ENCODE data around the gene NEURL1. TPM values are rescaled to one million over a fixed set of nuclear protein-coding genes. Genes with fewer than 3 reads are reported as not detected.

The NEURL1 gene
- total and polyA plus RNA-seq, 10 of the 15 experiments (the other 5 are each of a cell fraction or from before 2014, with no cell fraction given) = 0.02 to 0.05 (median 0.05) TPM; not detected in 6

GRCh38 chr10:103470761-103471653 is 22.5 kb upstream of the NEURL1 start:
- H3K4me1 ChIP-seq (ENCODE audit: control insufficient read depth, insufficient read depth, low read length) = peaks cover 69% of the 10 kb centered on the region
- SMC1A ChIA-PET (ENCODE audit: uncharacterized antibody, unreplicated experiment) = interaction anchor here (0.5 to 9.8 kb wide), 8 partner anchors 9 to 758 kb away, joined by 3 to 124 read pairs (median 6); partner anchors contain the start of gene CALHM2
- WGBS (ENCODE audit: insufficient coverage, insufficient replicate concordance, low lambda C conversion rate, missing lambda C conversion rate) = under 1% methylated on average over 13 of the region's 14 CpGs
- TF ChIP-seq RAD21 (IDR thresholded peaks at IDR 0.05; ENCODE audit: insufficient read depth, low read depth, low read length) (peak; percentile 10; the same call in 1 of the 2 replicates), TCF12 (IDR thresholded peaks at IDR 0.05; ENCODE audit: low read depth, low read length) (peak; percentile 87), JUND (IDR thresholded peaks at IDR 0.05; ENCODE audit: low read depth, low read length) (peak; percentile 66), POLR2A (IDR thresholded peaks at IDR 0.05; ENCODE audit: low read depth, low read length) (peak; percentile 82), SIX5 (IDR thresholded peaks at IDR 0.05; ENCODE audit: low read depth, low read length, severe bottlenecking) (peak; percentile 34), NR2C1 (IDR thresholded peaks at IDR 0.05) (peak; percentile 79), SP1 (IDR thresholded peaks at IDR 0.05; ENCODE audit: low read depth, low read length) (peak; percentile 61), POLR2AphosphoS2 (IDR thresholded peaks at IDR 0.05; ENCODE audit: low read depth, low read length) (no peak), SREBF2 (IDR thresholded peaks at IDR 0.05; ENCODE audit: low read length) (no peak), EZH2 (IDR thresholded peaks at IDR 0.05; ENCODE audit: borderline replicate concordance, control insufficient read depth, low read depth, low read length) (no peak), NKRF (conservative IDR thresholded peaks at IDR 0.05) (no peak), FOXM1 (IDR thresholded peaks at IDR 0.05; ENCODE audit: low read depth, low read length) (peak; percentile 85; the same call in 1 of the 2 replicates), TAF1 (IDR thresholded peaks at IDR 0.05; ENCODE audit: borderline replicate concordance, low read depth, low read length) (peak; percentile 60; the same call in 1 of the 2 replicates), SMAD1 (IDR thresholded peaks at IDR 0.05; ENCODE audit: low read depth, partially characterized antibody) (no peak), TBL1XR1 (IDR thresholded peaks at IDR 0.05; ENCODE audit: low read depth, low read length) (peak; percentile 37), SKIL (IDR thresholded peaks at IDR 0.05; ENCODE audit: low read depth, poor library complexity, severe bottlenecking) (peak; percentile 67), ATF2 (IDR thresholded peaks at IDR 0.05; ENCODE audit: low read length) (peak; percentile 75; the same call in 1 of the 2 replicates)

More at GRCh38 chr10:103470761-103471653, 22.5 kb upstream of the NEURL1 start:
- no peaks in the 10 kb centered on the region for H3K27me3 ChIP-seq (replicated peaks in 1 of 2; ENCODE audit: control insufficient read depth in 2 of 2, insufficient read depth in 2 of 2, low read length in 1 of 2)
- ChIA-PET CTCF (interaction anchor here (0.5 to 10.6 kb wide), 10 partner anchors 9 to 415 kb away, joined by 3 to 195 read pairs (median 4); partner anchors contain the start of gene CALHM2), RAD21 (ENCODE audit: unreplicated experiment) (interaction anchor here (0.7 to 3.8 kb wide), 9 partner anchors 10 to 220 kb away, joined by 3 to 56 read pairs (median 6); partner anchors contain the start of genes ATP5MK, CALHM1, CALHM2 and PDCD11), POLR2A (interaction anchor here (0.5 to 9.3 kb wide), 6 partner anchors 9 to 346 kb away, joined by 3 to 144 read pairs (median 10); partner anchors contain the start of genes CALHM1 and CALHM2)
- no peaks in the 10 kb centered on the region for H3K79me2 ChIP-seq (ENCODE audit: control insufficient read depth, insufficient read depth, low read length)
- FAIRE-seq = peak; percentile 89
- intact Hi-C loops (cut with micrococcal nuclease; ENCODE audit: unreplicated experiment) (loop anchor here (1.0 to 5.0 kb wide), 2 partner anchors 20 to 104 kb away; partner anchors contain the start of gene TAF5), in situ Hi-C loops (cut with MboI) (no loop called here)
- peak overlapping the region; percentile 62; the same call in 1 of the 2 replicates for H3K4me3 ChIP-seq
- H2AFZ ChIP-seq (ENCODE audit: control insufficient read depth, low read depth, low read length) = peak overlapping the region; percentile 35; the same call in 1 of the 2 replicates
- peak; percentile 80 for ATAC-seq
- peak overlapping the region; percentile 93 for H3K27ac ChIP-seq (ENCODE audit: control insufficient read depth, insufficient read depth)
- no peaks in the 10 kb centered on the region for H3K36me3 ChIP-seq (ENCODE audit: control insufficient read depth in 2 of 2, insufficient read depth in 2 of 2, low read length in 1 of 2)
- BruUV-seq (replicated peaks) = no TSS peak
- peak overlapping the region; percentile 81 for H3K4me2 ChIP-seq (ENCODE audit: control insufficient read depth, insufficient read depth)
- H4K20me1 ChIP-seq (ENCODE audit: control insufficient read depth, insufficient read depth) = no peaks in the 10 kb centered on the region
- DNase-seq (ENCODE audit: low read depth, low spot score) = peak; percentile 95
- peak overlapping the region; percentile 84 for H3K9ac ChIP-seq (ENCODE audit: control insufficient read depth, insufficient read depth, low read length)
- H3K9me3 ChIP-seq (replicated peaks; ENCODE audit: control insufficient read depth, insufficient read depth, low read length) = no peaks in the 10 kb centered on the region

Measured in GM12878 (cell line).